Measurements from ENCODE around the gene DAND5.

The DAND5 gene

DNA sequence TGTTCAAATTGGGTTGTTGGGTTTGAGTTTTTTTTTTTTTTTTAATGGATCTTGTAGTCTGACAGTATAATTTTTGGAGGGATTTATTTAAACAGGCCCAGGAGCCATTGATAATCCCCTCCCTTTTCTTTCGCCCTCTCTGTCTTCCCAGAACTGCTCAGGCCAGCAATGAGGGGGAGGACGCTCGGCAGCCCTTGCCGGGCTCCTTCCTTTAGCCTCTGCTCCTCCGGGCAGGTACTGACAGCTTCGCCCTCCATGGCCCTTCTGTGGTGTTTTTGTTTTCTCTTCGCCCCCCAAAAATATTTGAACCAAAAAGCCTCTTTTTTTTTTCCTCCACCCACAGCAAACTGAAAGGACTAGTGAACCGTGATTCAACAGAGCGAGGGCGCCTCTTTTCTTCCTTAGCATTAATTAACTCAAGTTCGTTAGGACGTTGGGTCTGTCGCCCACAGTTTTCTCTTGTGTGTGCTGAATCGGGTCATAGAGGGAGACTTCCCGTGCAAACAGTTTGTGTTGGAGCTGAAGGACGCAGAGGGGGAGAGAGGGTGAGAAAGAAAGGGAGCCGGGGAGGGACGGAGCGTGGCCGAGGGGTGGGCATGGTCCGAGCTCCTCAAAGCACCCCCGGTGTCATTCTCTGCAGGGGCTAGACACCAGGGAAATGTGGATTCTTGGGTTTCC is 47.4 kb downstream of the DAND5 start:
- TF ChIP-seq, protein P1, sequence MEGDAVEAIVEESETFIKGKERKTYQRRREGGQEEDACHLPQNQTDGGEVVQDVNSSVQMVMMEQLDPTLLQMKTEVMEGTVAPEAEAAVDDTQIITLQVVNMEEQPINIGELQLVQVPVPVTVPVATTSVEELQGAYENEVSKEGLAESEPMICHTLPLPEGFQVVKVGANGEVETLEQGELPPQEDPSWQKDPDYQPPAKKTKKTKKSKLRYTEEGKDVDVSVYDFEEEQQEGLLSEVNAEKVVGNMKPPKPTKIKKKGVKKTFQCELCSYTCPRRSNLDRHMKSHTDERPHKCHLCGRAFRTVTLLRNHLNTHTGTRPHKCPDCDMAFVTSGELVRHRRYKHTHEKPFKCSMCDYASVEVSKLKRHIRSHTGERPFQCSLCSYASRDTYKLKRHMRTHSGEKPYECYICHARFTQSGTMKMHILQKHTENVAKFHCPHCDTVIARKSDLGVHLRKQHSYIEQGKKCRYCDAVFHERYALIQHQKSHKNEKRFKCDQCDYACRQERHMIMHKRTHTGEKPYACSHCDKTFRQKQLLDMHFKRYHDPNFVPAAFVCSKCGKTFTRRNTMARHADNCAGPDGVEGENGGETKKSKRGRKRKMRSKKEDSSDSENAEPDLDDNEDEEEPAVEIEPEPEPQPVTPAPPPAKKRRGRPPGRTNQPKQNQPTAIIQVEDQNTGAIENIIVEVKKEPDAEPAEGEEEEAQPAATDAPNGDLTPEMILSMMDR (conservative IDR thresholded peaks at IDR 0.05; ENCODE audit: low read depth, low read length) = no peak
- DNase-seq (ENCODE audit: low read depth) = no peak
- no peak overlapping the region for H3K4me3 ChIP-seq (ENCODE audit: low read depth, low read length)

DNA sequence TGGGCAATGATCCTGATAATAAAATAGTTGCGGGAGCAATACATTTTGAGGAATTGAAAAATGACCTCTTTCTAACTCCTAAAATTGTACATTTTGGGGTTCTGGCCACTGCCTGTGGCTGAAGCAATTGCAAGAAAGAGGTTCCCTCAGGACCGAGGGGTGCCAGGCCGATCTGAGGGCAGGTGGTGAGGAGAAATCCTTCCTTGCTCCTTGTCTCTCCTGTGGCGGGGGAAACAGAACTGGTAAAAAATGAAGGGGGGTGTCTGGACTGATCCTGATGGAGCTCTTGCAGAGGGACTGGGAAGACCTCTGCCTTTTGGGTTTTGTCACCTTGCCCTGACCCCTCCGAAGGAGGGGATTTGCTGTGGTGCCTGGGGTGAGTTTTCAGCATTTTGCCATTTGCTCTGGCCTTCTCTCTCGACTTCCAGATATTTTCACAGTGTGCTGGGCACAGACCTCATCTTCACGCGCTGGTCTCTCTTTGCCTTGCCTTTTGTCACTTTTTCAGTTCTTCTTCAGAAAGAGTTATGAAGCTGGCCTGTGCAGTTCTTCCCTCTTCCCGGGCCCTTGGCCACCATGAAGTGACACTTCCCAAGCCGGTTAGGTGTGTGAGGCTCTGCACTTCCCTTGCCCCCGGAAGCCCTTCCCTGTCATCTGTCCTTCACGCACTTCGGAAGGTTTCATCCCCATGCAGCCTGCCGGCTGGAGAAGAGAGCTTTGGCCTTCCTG is 48.1 kb downstream of the DAND5 start:
- TF ChIP-seq, protein P1 (conservative IDR thresholded peaks at IDR 0.05; ENCODE audit: low read depth, low read length) = no peak
- H3K4me3 ChIP-seq (ENCODE audit: low read depth, low read length) = no peak overlapping the region
- DNase-seq (ENCODE audit: low read depth) = no peak

DNA sequence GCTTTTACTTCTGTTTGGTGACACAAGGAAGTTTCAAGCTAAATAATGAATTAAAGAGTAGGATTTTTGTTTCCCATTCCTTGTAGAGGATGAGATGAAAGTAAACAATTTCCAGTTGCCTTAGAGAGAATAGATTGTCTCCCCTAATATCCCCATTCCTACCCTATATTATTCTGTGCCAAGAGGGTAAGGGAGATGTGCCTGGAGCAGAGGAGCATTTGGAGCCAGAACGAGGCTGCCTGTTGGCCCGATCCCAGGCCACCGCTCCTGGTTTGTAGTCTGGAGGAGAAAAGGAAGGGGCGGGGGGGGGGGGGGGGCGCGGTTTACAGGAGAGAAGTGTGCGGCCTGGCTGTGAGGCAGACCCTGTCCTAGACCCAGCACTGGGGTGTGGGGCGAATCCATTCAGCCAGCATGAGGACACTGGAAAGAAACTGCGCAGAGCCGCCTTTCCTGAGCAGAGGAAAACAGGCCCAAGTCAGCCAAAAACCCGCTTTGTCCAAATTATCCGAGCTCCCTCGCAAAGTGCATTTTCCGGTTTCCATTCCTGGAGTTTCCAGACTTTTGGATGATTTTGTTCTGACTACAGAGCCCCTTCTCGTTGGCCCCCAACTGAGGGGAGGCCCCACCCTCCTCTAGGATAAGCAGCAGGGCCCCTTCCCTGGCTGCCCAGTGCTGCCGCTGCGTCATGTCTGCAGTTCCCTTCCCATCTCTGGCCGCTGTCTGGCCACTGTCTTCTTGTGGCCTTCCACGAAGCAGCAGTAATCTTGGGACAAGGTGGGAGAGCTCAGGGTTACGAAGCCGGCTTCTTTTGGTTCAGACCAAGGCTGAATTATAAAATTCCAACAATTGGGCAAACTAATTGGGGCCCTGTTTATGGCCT is 48.9 kb downstream of the DAND5 start:
- DNase-seq (ENCODE audit: low read depth) = no peak
- TF ChIP-seq, protein P1 (conservative IDR thresholded peaks at IDR 0.05; ENCODE audit: low read depth, low read length) = no peak
- no peak overlapping the region for H3K4me3 ChIP-seq (ENCODE audit: low read depth, low read length)

DNA sequence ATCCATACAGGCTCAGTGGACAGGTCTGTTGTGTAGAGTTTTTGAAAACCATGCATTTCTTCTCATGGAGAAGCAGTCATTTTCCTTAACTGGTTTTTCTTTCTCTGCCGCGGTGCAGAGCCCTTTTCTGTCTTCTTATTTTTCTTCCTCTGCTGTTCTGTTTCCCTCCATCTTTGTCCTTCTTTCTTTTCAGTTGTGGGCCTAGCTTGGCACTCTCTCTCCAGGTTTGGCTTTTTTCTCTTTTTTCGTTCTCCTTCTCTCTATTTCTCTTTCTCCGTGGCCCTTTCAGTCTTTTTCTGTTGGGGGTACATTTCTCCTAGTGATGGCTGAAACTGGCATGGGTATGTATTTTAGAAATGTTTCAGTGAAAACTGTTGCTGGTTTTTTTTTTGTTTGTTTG is 50.0 kb downstream of the DAND5 start:
- H3K4me3 ChIP-seq (ENCODE audit: low read depth, low read length) = no peak overlapping the region
- TF ChIP-seq, protein P1 (conservative IDR thresholded peaks at IDR 0.05; ENCODE audit: low read depth, low read length) = no peak
- no peak for DNase-seq (ENCODE audit: low read depth)

DNA sequence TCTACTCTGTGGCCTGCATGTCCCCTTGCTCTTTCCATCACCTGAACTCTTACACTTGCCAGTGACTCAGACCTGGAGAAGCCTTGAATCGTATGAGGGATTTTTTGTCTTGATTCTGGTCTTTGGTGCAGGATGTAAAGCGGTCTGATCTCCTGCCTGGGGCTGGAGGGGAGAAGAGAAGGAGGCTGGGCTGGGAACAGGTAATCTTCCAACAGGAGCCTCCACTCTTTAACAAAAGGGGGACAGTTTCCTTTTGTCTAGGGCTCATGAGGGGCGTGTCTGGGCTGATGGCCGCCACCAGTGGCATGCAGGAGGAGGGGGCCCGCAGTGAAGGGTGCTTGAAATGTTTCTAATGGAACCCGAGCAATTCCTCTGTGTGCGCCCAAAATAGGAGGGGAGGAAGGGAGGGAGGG is 50.6 kb downstream of the DAND5 start:
- no peak overlapping the region for H3K4me3 ChIP-seq (ENCODE audit: low read depth, low read length)
- TF ChIP-seq, protein P1 (conservative IDR thresholded peaks at IDR 0.05; ENCODE audit: low read depth, low read length) = no peak
- no peak for DNase-seq (ENCODE audit: low read depth)

DNA sequence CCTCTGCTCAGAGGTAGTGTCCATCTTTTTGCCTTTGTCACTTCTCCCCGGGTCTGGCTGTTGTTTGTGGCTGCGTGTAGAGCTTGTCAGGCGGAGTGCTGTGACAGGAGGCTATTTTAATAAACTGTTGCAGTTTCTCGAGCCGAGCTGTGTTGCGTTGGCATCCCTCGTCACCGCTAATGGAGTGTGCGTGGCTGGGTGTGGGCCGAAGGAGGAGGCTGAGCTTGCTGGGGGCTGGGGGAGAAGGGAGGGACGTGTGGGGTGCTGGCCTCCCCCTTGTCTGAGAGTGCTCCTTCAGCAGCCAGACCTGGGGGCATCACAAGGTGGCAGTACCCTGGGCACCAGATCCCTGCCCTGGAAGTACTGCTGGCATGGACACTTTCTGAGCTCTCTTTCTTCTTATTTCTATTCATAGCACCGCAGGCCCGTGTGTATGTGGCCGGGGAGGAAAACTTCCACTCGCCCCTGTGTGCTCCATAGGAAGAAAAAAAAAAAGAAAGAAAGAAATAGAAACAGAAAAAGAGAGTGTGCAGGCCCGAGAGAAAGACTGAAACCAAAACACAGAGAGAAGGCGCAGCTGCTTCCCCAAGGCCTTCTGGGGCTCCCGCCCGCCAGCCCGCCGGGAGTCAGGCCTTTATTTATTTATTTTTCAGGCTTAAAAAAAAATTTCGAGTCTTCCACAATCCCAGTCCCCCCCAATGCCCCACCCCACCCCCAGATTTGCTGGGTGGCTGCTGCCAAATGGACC is 52.9 kb downstream of the DAND5 start:
- peak overlapping the region; percentile 58 for H3K4me3 ChIP-seq (ENCODE audit: low read depth, low read length)
- no peak for DNase-seq (ENCODE audit: low read depth)
- TF ChIP-seq, protein P1 (conservative IDR thresholded peaks at IDR 0.05; ENCODE audit: low read depth, low read length) = no peak

Measured in choroid plexus epithelial cell (primary cell).